NCI-H146 treated with DMSO at 0.1 percent for 48 hours (cell line): Measurements from ENCODE around the gene ADCK1.
"Not testable (repeated sequence)": the region's sequence is repeated elsewhere in the genome, so short reads cannot be mapped to it uniquely, and the experiment has no call there.

ENCODE experiments used
- DNase-seq: peaks from one replicate; lab custom pipeline; 2025; ENCODE audit not compliant: unreplicated experiment; lab: John Stamatoyannopoulos, UW

ADCK1 gene

GRCh38 chr14:77808250-77808649 lies 8.3 kb downstream of the ADCK1 start:
- no peak for DNase-seq

- DNase-seq: no peak
These were observed 9.1 kb downstream of the ADCK1 start for GRCh38 chr14:77809011-77809410.

GRCh38 chr14:77812028-77812427 lies 12.1 kb downstream of the ADCK1 start:
- no peak for DNase-seq

GRCh38 chr14:77812682-77813081 lies 12.8 kb downstream of the ADCK1 start:
- not testable (repeated sequence) for DNase-seq

- DNase-seq: no peak
These were observed 22.4 kb downstream of the ADCK1 start for GRCh38 chr14:77822307-77822706.

- DNase-seq: no peak
These were observed 22.8 kb downstream of the ADCK1 start for GRCh38 chr14:77822741-77823140.

GRCh38 chr14:77823378-77823777 lies 23.5 kb downstream of the ADCK1 start:
- no peak for DNase-seq

GRCh38 chr14:77825895-77826519 lies 26.1 kb downstream of the ADCK1 start:
- DNase-seq: no peak

- DNase-seq: no peak
These were observed 30.8 kb downstream of the ADCK1 start for GRCh38 chr14:77830692-77831091.

- no peak for DNase-seq
These were observed 32.4 kb downstream of the ADCK1 start for GRCh38 chr14:77832297-77832696.

- DNase-seq: no peak
These were observed 38.0 kb downstream of the ADCK1 start for GRCh38 chr14:77837926-77838325.

- DNase-seq: no peak
These were observed 39.1 kb downstream of the ADCK1 start for GRCh38 chr14:77838831-77839511.

- DNase-seq: no peak
These were observed 43.3 kb downstream of the ADCK1 start for GRCh38 chr14:77843195-77843594.

GRCh38 chr14:77843651-77844050 lies 43.7 kb downstream of the ADCK1 start:
- DNase-seq: no peak

GRCh38 chr14:77844802-77845201 lies 44.9 kb downstream of the ADCK1 start:
- DNase-seq: no peak

- DNase-seq: no peak
These were observed 48.1 kb downstream of the ADCK1 start for GRCh38 chr14:77848031-77848430.

GRCh38 chr14:77849711-77850110 lies 49.8 kb downstream of the ADCK1 start:
- DNase-seq: no peak

GRCh38 chr14:77853919-77854318 lies 54.0 kb downstream of the ADCK1 start:
- no peak for DNase-seq

- no peak for DNase-seq
These were observed 57.0 kb downstream of the ADCK1 start for GRCh38 chr14:77856941-77857340.

- no peak for DNase-seq
These were observed 60.1 kb downstream of the ADCK1 start for GRCh38 chr14:77859934-77860570.

GRCh38 chr14:77861201-77861600 lies 61.3 kb downstream of the ADCK1 start:
- DNase-seq: no peak

- DNase-seq: no peak
These were observed 62.4 kb downstream of the ADCK1 start for GRCh38 chr14:77862154-77862786.
